Measurements from ENCODE around the gene CLCN5. TPM values are rescaled to one million over a fixed set of nuclear protein-coding genes. Genes with fewer than 3 reads are reported as not detected.

The CLCN5 gene
- total RNA-seq, 1 donor from 2014 or later = 36.4 TPM

- H3K9me3 Mint-ChIP-seq = no peaks in the 10 kb centered on the region
- no peaks in the 10 kb centered on the region for H3K27me3 Mint-ChIP-seq
- peak; percentile 81 for TF ChIP-seq CTCF (conservative IDR thresholded peaks at IDR 0.05)
- H3K36me3 Mint-ChIP-seq = peaks cover 10% of the 10 kb centered on the region
- peaks cover 4% of the 10 kb centered on the region for H3K4me1 Mint-ChIP-seq (ENCODE audit: unreplicated experiment)
- peak within 1 kb of the TSS; percentile 88 for H3K4me3 Mint-ChIP-seq
- peak; percentile 77 for DNase-seq (ENCODE audit: extremely low spot score, unreplicated experiment)
- H3K27ac Mint-ChIP-seq = peak within 1 kb of the TSS; percentile 82
Observed at GRCh38 chrX:49878834-49879655, 43.4 kb upstream of the CLCN5 start, which contains the start of gene USP27X. Gene USP27X (plus strand): TSS chrX:49879484. CDS start chrX:49880308, 824 bp downstream.

- Mint-ChIP-seq H3K27ac (peak overlapping the region; percentile 71), H3K36me3 (peaks cover 14% of the 10 kb centered on the region), H3K9me3 (no peaks in the 10 kb centered on the region), H3K27me3 (no peaks in the 10 kb centered on the region), H3K4me3 (peak overlapping the region; percentile 88), H3K4me1 (ENCODE audit: unreplicated experiment) (peaks cover 10% of the 10 kb centered on the region)
- TF ChIP-seq CTCF (conservative IDR thresholded peaks at IDR 0.05) = no peak
- DNase-seq (ENCODE audit: extremely low spot score, unreplicated experiment) = no peak
Observed at GRCh38 chrX:49879656-49880277, 42.6 kb upstream of the CLCN5 start.

- no peak for DNase-seq (ENCODE audit: extremely low spot score, unreplicated experiment)
- no peaks in the 10 kb centered on the region for H3K27me3 Mint-ChIP-seq
- H3K9me3 Mint-ChIP-seq = no peaks in the 10 kb centered on the region
- TF ChIP-seq CTCF (conservative IDR thresholded peaks at IDR 0.05) = no peak
- no peak overlapping the region for H3K27ac Mint-ChIP-seq
- H3K36me3 Mint-ChIP-seq = peaks cover 14% of the 10 kb centered on the region
- H3K4me1 Mint-ChIP-seq (ENCODE audit: unreplicated experiment) = peaks cover 10% of the 10 kb centered on the region
- H3K4me3 Mint-ChIP-seq = peak overlapping the region; percentile 34
Observed at GRCh38 chrX:49880668-49881067, 41.7 kb upstream of the CLCN5 start.

- Mint-ChIP-seq H3K4me3 (peak overlapping the region; percentile 55), H3K27ac (peak overlapping the region; percentile 14), H3K4me1 (ENCODE audit: unreplicated experiment) (peaks cover 10% of the 10 kb centered on the region), H3K36me3 (peaks cover 14% of the 10 kb centered on the region), H3K9me3 (no peaks in the 10 kb centered on the region), H3K27me3 (no peaks in the 10 kb centered on the region)
- peak; percentile 72 for TF ChIP-seq CTCF (conservative IDR thresholded peaks at IDR 0.05)
- DNase-seq (ENCODE audit: extremely low spot score, unreplicated experiment) = no peak
Observed at GRCh38 chrX:49884290-49884862, 38.0 kb upstream of the CLCN5 start.

GRCh38 chrX:49892542-49892941 lies 29.9 kb upstream of the CLCN5 start:
- no peak overlapping the region for H3K27ac Mint-ChIP-seq

More at GRCh38 chrX:49892542-49892941, 29.9 kb upstream of the CLCN5 start:
- no peak overlapping the region for H3K4me3 Mint-ChIP-seq
- H3K27me3 Mint-ChIP-seq = no peaks in the 10 kb centered on the region
- TF ChIP-seq CTCF (conservative IDR thresholded peaks at IDR 0.05) = no peak
- peaks cover 9% of the 10 kb centered on the region for H3K9me3 Mint-ChIP-seq
- no peak for DNase-seq (ENCODE audit: extremely low spot score, unreplicated experiment)
- no peaks in the 10 kb centered on the region for H3K4me1 Mint-ChIP-seq (ENCODE audit: unreplicated experiment)
- no peaks in the 10 kb centered on the region for H3K36me3 Mint-ChIP-seq
